ENCODE results near the gene CDH16. TPM values are rescaled to one million over a fixed set of nuclear protein-coding genes. Genes with fewer than 3 reads are reported as not detected.

Gene CDH16
- total RNA-seq, 1 donor from 2014 or later = not detected

DNA sequence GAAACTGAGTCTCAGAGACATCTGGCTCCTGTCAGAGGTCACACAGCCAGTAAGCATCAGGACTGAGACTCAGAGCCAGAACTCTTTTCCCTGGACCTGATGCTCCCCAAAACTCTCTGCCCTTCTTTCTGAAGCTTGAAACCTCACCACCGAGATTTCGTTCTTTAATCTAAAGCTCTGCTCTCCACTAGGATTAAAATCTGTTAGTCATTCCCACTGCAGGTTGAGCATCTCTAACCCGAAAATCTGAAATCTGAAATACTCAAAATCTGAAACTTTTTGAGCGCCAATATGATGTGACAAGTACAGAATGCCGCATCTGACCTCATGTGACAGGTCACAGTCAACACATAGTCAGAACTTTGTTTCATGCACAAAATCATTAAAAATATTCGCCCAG, 2.2 kb downstream of the CDH16 start:
- no peaks in the 10 kb centered on the region for H3K27me3 ChIP-seq
- no peaks in the 10 kb centered on the region for H3K9me3 ChIP-seq
- H3K36me3 ChIP-seq = peaks cover 3 to 5% of the 10 kb centered on the region in 2 donors
- TF ChIP-seq, protein P1, sequence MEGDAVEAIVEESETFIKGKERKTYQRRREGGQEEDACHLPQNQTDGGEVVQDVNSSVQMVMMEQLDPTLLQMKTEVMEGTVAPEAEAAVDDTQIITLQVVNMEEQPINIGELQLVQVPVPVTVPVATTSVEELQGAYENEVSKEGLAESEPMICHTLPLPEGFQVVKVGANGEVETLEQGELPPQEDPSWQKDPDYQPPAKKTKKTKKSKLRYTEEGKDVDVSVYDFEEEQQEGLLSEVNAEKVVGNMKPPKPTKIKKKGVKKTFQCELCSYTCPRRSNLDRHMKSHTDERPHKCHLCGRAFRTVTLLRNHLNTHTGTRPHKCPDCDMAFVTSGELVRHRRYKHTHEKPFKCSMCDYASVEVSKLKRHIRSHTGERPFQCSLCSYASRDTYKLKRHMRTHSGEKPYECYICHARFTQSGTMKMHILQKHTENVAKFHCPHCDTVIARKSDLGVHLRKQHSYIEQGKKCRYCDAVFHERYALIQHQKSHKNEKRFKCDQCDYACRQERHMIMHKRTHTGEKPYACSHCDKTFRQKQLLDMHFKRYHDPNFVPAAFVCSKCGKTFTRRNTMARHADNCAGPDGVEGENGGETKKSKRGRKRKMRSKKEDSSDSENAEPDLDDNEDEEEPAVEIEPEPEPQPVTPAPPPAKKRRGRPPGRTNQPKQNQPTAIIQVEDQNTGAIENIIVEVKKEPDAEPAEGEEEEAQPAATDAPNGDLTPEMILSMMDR (IDR thresholded peaks at IDR 0.05) = no peak
- intact Hi-C loops (cut with DNase I) = no loop called here
- H3K4me1 ChIP-seq = peaks cover 0 to under 1% of the 10 kb centered on the region in 2 donors
- no peak overlapping the region for H3K4me3 ChIP-seq
- no peak for DNase-seq (ENCODE audit: low spot score in 2 of 2)
- no peak overlapping the region for H3K27ac ChIP-seq

GRCh38 chr16:66915041-66915440, 3.6 kb downstream of the CDH16 start:
- intact Hi-C loops (cut with DNase I) = no loop called here

GRCh38 chr16:66914541-66914940, 4.1 kb downstream of the CDH16 start:
- Histone ChIP-seq H3K36me3 (no peaks in the 10 kb centered on the region), H3K27ac (no peak overlapping the region), H3K27me3 (no peaks in the 10 kb centered on the region), H3K4me3 (no peak overlapping the region), H3K4me1 (peaks cover 0 to 2% of the 10 kb centered on the region in 2 donors), H3K9me3 (no peaks in the 10 kb centered on the region)
- no peak for DNase-seq (ENCODE audit: low spot score in 2 of 2)
- intact Hi-C loops (cut with DNase I) = no loop called here
- TF ChIP-seq, protein P1 (IDR thresholded peaks at IDR 0.05) = no peak

More at GRCh38 chr16:66915041-66915440, 3.6 kb downstream of the CDH16 start:
- Histone ChIP-seq H3K4me1 (peaks cover 0 to 2% of the 10 kb centered on the region in 2 donors), H3K9me3 (no peaks in the 10 kb centered on the region), H3K4me3 (no peak overlapping the region), H3K36me3 (no peaks in the 10 kb centered on the region), H3K27me3 (no peaks in the 10 kb centered on the region), H3K27ac (no peak overlapping the region)
- TF ChIP-seq, protein P1 (IDR thresholded peaks at IDR 0.05) = no peak
- no peak for DNase-seq (ENCODE audit: low spot score in 2 of 2)

DNA sequence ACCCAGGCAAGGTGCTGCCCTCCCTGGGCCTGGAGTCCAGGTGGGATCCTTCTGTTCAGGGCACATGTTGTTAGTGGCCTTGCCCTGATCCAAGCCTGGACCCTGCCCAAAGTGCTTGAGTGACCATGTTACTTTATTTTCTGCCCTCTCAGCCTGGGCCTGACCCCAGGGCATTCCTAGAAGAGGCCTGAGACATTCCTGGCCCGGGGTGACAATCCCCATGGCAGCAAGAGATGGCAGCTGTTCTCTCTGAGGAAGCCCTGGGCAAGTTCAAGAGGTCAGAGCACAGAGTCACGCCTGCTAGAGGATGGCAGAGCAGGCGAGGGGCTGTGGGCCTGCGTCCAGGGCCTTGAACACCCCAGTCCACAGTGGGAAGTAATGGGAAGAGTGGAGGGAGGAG, 5.0 kb downstream of the CDH16 start:
- H3K27ac ChIP-seq = no peak overlapping the region
- H3K4me3 ChIP-seq = no peak overlapping the region
- H3K9me3 ChIP-seq = no peaks in the 10 kb centered on the region
- no peak for DNase-seq (ENCODE audit: low spot score in 2 of 2)
- intact Hi-C loops (cut with DNase I) = no loop called here
- TF ChIP-seq, protein P1 (IDR thresholded peaks at IDR 0.05) = no peak
- H3K4me1 ChIP-seq = peaks cover 0 to 2% of the 10 kb centered on the region in 2 donors
- H3K27me3 ChIP-seq = no peaks in the 10 kb centered on the region
- H3K36me3 ChIP-seq = no peaks in the 10 kb centered on the region

- DNase-seq (ENCODE audit: low spot score in 2 of 2) = no peak
- H3K27ac ChIP-seq = no peak overlapping the region
- H3K4me1 ChIP-seq = peaks cover 0 to 2% of the 10 kb centered on the region in 2 donors
- no peaks in the 10 kb centered on the region for H3K36me3 ChIP-seq
- TF ChIP-seq, protein P1 (IDR thresholded peaks at IDR 0.05) = no peak
- H3K27me3 ChIP-seq = no peaks in the 10 kb centered on the region
- intact Hi-C loops (cut with DNase I) = no loop called here
- no peak overlapping the region for H3K4me3 ChIP-seq
- no peaks in the 10 kb centered on the region for H3K9me3 ChIP-seq
Observed at GRCh38 chr16:66913081-66913480, 5.6 kb downstream of the CDH16 start.

- no peak for DNase-seq (ENCODE audit: low spot score in 2 of 2)
- Histone ChIP-seq H3K27me3 (no peaks in the 10 kb centered on the region), H3K36me3 (no peaks in the 10 kb centered on the region), H3K9me3 (no peaks in the 10 kb centered on the region), H3K27ac (no peak overlapping the region), H3K4me1 (peaks cover 0 to 2% of the 10 kb centered on the region in 2 donors), H3K4me3 (no peak overlapping the region)
- TF ChIP-seq, protein P1 (IDR thresholded peaks at IDR 0.05) = no peak
- intact Hi-C loops (cut with DNase I) = no loop called here
Observed at GRCh38 chr16:66911801-66912200, 6.9 kb downstream of the CDH16 start.

Measured in ascending aorta (tissue), 2 donors.